Breast epithelium (tissue), 4 donors: ENCODE results near the gene ADAMTS13. TPM values are rescaled to one million over a fixed set of nuclear protein-coding genes. Genes with fewer than 3 reads are reported as not detected.

Source experiments
- DNase-seq, 2 donors: peaks; one replicate each; pipeline ENCODE4 v3.0.0-alpha.2; 2019; ENCODE audit warnings: low spot score in 2 of 2
- H3K27ac ChIP-seq, 2 donors: fragments of 200-600 bp; sonication (generic) in 1 of 2; one replicate each; pipeline ENCODE4 v1.5.1; 2016 to 2019; ENCODE audit warnings: mild to moderate bottlenecking in 1 of 2
- H3K27me3 ChIP-seq, 2 donors: fragments of 200-600 bp; sonication (generic) in 1 of 2; one replicate each; pipeline versions ENCODE4 v1.5.1 to v1.6.0; 2017 to 2019; ENCODE audit warnings: control low read depth in 1 of 2, mild to moderate bottlenecking in 1 of 2
- H3K36me3 ChIP-seq: fragments of 200-600 bp; one replicate; pipeline ENCODE4 v1.5.1; 2019
- H3K4me1 ChIP-seq, 2 donors: fragments of 200-600 bp; sonication (generic); one replicate each; pipeline ENCODE4 v1.5.1; 2016 to 2019; ENCODE audit warnings: control low read depth in 1 of 2
- H3K4me3 ChIP-seq, 3 donors: fragments of 200-600 bp; sonication (generic); 1 replicate in 2 of 3; 2 replicates in 1 of 3; pipeline ENCODE4 v1.5.1; 2016 to 2019; ENCODE audit warnings: mild to moderate bottlenecking in 3 of 3, moderate library complexity in 2 of 3
- H3K9me3 ChIP-seq, 2 donors: fragments of 200-600 bp; sonication (generic) in 1 of 2; one replicate each; pipeline ENCODE4 v1.5.1; 2016 to 2019; ENCODE audit warnings: control low read depth in 1 of 2
- POLR2A ChIP-seq: fragments of 450-650 bp; IDR thresholded peaks from one replicate; pipeline ENCODE4 v1.6.1; 2016; ENCODE audit warnings: antibody characterized with exemption, mild to moderate bottlenecking, moderate library complexity
- POLR2AphosphoS5 ChIP-seq, 3 donors: sonication (generic); formaldehyde crosslinking; IDR thresholded peaks; one replicate each; pipeline ENCODE4 v1.6.1; 2017; ENCODE audit warnings: antibody characterized with exemption in 3 of 3
- intact Hi-C: fragments of 100-400 bp; cut with DNase I; formaldehyde crosslinking; loops from one replicate; pipeline ENCODE4 v1.15.1; 2023; ENCODE audit warnings: low total_unique reads
- total RNA-seq, 3 donors: library from RNA; depleted of rRNA; stranded (reverse); fragments of >200 nt; gene quantifications; one replicate each; pipeline ENCODE4 v1.1.0, GENCODE V29; 2016
- TF ChIP-seq, protein P1 (sequence below), 3 donors: fragments of 450-650 bp; IDR thresholded peaks; one replicate each; pipeline ENCODE4 v1.5.1; 2016 to 2017; ENCODE audit warnings: antibody characterized with exemption in 3 of 3, mild to moderate bottlenecking in 3 of 3, moderate library complexity in 3 of 3

ADAMTS13 gene
- total RNA-seq, 3 donors from 2014 or later: 0.88 to 2.9 (median 0.96) TPM

DNA sequence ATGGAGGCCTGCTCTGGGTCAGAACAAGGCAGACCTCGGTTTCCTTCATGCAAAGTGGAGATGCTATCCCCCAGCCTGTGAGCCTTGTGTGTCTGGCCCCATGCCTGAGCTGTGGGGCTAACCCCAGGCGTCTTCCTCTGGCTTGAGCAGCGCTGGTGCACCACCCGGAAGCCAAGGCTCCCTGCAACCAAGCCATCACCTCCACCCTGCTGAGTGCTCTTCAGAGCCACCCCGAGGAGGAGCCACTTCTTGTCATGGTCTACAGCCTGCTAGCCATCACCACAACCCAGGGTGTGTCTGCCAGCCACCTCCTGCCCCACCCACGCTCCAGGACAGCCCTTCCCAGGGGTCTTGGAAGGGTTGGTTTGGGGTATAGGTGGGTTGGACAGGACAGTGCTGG is 20.6 kb upstream of the ADAMTS13 start:
- Histone ChIP-seq H3K4me3 (no peak overlapping the region), H3K27ac (no peak overlapping the region), H3K4me1 (no peaks in the 10 kb centered on the region), H3K36me3 (no peaks in the 10 kb centered on the region), H3K9me3 (no peaks in the 10 kb centered on the region), H3K27me3 (no peaks in the 10 kb centered on the region)
- intact Hi-C loops: loop anchor here (10.0 kb wide), 1 partner anchor 83 kb away; no protein-coding TSS in a partner anchor
- no peak for DNase-seq
- no peak for TF ChIP-seq POLR2AphosphoS5 (IDR thresholded peaks at IDR 0.05)
- TF ChIP-seq, protein P1, sequence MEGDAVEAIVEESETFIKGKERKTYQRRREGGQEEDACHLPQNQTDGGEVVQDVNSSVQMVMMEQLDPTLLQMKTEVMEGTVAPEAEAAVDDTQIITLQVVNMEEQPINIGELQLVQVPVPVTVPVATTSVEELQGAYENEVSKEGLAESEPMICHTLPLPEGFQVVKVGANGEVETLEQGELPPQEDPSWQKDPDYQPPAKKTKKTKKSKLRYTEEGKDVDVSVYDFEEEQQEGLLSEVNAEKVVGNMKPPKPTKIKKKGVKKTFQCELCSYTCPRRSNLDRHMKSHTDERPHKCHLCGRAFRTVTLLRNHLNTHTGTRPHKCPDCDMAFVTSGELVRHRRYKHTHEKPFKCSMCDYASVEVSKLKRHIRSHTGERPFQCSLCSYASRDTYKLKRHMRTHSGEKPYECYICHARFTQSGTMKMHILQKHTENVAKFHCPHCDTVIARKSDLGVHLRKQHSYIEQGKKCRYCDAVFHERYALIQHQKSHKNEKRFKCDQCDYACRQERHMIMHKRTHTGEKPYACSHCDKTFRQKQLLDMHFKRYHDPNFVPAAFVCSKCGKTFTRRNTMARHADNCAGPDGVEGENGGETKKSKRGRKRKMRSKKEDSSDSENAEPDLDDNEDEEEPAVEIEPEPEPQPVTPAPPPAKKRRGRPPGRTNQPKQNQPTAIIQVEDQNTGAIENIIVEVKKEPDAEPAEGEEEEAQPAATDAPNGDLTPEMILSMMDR (IDR thresholded peaks at IDR 0.05): no peak
- no peak for TF ChIP-seq POLR2A

DNA sequence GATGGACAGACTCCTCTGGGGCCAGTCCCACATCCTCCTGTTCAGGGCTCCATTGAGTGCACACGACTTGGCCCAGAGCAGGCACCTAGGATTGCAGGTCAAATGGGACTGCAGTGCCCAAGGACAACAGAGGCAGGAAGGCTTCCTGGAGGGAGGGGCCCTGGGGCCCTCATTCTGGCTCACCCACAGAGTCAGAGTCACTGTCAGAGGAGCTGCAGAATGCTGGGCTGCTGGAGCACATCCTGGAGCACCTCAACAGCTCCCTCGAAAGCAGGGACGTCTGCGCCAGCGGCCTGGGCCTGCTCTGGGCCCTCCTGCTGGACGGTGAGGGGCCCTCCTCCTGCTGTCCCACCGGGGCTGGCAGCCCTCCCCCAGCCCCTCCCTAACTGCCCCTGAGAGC is 19.5 kb upstream of the ADAMTS13 start:
- Histone ChIP-seq H3K36me3 (peaks cover 2% of the 10 kb centered on the region), H3K27ac (no peak overlapping the region), H3K9me3 (no peaks in the 10 kb centered on the region), H3K4me1 (no peaks in the 10 kb centered on the region), H3K27me3 (no peaks in the 10 kb centered on the region), H3K4me3 (no peak overlapping the region)
- TF ChIP-seq, protein P1 (IDR thresholded peaks at IDR 0.05): no peak
- TF ChIP-seq POLR2AphosphoS5 (IDR thresholded peaks at IDR 0.05): no peak
- TF ChIP-seq POLR2A: no peak
- DNase-seq: no peak
- intact Hi-C loops: loop anchor here (10.0 kb wide), 1 partner anchor 82 kb away; no protein-coding TSS in a partner anchor

- Histone ChIP-seq H3K27ac (no peak overlapping the region), H3K4me1 (no peaks in the 10 kb centered on the region), H3K9me3 (no peaks in the 10 kb centered on the region), H3K4me3 (no peak overlapping the region), H3K36me3 (peaks cover 5% of the 10 kb centered on the region), H3K27me3 (no peaks in the 10 kb centered on the region)
- TF ChIP-seq, protein P1 (IDR thresholded peaks at IDR 0.05): peak in 2 of 3 donors; percentile 43 to 52
- no peak for TF ChIP-seq POLR2A
- no peak for TF ChIP-seq POLR2AphosphoS5 (IDR thresholded peaks at IDR 0.05)
- peak in 1 of 2 donors; percentile 34 for DNase-seq
- intact Hi-C loops: loop anchor here (10.0 kb wide), 1 partner anchor 81 kb away; no protein-coding TSS in a partner anchor
Observed at GRCh38 chr9:133403766-133404453, 18.3 kb upstream of the ADAMTS13 start.

GRCh38 chr9:133404454-133405002 is 17.6 kb upstream of the ADAMTS13 start:
- DNase-seq: no peak
- no peaks in the 10 kb centered on the region for H3K9me3 ChIP-seq
- no peak for TF ChIP-seq POLR2A
- no peak for TF ChIP-seq POLR2AphosphoS5 (IDR thresholded peaks at IDR 0.05)
- TF ChIP-seq, protein P1 (IDR thresholded peaks at IDR 0.05): no peak
- H3K4me1 ChIP-seq: no peaks in the 10 kb centered on the region
- intact Hi-C loops: loop anchor here (10.0 kb wide), 1 partner anchor 80 kb away; no protein-coding TSS in a partner anchor
- no peaks in the 10 kb centered on the region for H3K27me3 ChIP-seq
- H3K27ac ChIP-seq: no peak overlapping the region
- peaks cover 5% of the 10 kb centered on the region for H3K36me3 ChIP-seq
- no peak overlapping the region for H3K4me3 ChIP-seq
